Glutamatergic neuron (in vitro differentiated cells): ENCODE data around the gene DMBT1. TPM values are rescaled to one million over a fixed set of nuclear protein-coding genes. Genes with fewer than 3 reads are reported as not detected.

Experiments used
- DNase-seq: peaks from one replicate; pipeline ENCODE4 v3.0.0; 2022
- H3K27ac Mint-ChIP-seq: one replicate; pipeline ENCODE4 v1.8.0; 2020; ENCODE audit warnings: mild to moderate bottlenecking, mixed read lengths, inconsistent platforms; ENCODE audit not compliant: unreplicated experiment
- H3K27me3 Mint-ChIP-seq: one replicate; pipeline ENCODE4 v1.8.0; 2020; ENCODE audit warnings: mild to moderate bottlenecking, moderate library complexity, mixed read lengths, inconsistent platforms; ENCODE audit not compliant: unreplicated experiment
- H3K36me3 Mint-ChIP-seq: one replicate; pipeline ENCODE4 v1.8.0; 2020; ENCODE audit warnings: mild to moderate bottlenecking, mixed read lengths, inconsistent platforms; ENCODE audit not compliant: unreplicated experiment
- H3K4me1 Mint-ChIP-seq: one replicate; pipeline ENCODE4 v1.8.0; 2020; ENCODE audit warnings: mild to moderate bottlenecking, low read depth, mixed read lengths, inconsistent platforms; ENCODE audit not compliant: unreplicated experiment
- H3K4me3 Mint-ChIP-seq: one replicate; pipeline ENCODE4 v1.8.0; 2020; ENCODE audit warnings: mild to moderate bottlenecking, mixed read lengths, inconsistent platforms; ENCODE audit not compliant: unreplicated experiment
- H3K9me3 Mint-ChIP-seq: one replicate; pipeline ENCODE4 v1.8.0; 2020; ENCODE audit warnings: mild to moderate bottlenecking, moderate library complexity, mixed read lengths, inconsistent platforms; ENCODE audit not compliant: unreplicated experiment
- total RNA-seq: library from RNA; stranded (reverse); fragmentation: NEBNext Ultra II Directional; extraction: Animal tissue kit (Norgen Biotek cat#: 25700); gene quantifications from one replicate; pipeline ENCODE4 v1.2.1, GENCODE V29; 2021; ENCODE audit not compliant: unreplicated experiment
- TF ChIP-seq, protein P1 (sequence below): fragments of 200-600 bp; sonication (generic); IDR thresholded peaks from one replicate; pipeline ENCODE4 v1.5.0; 2021; ENCODE audit not compliant: partially characterized antibody, unreplicated experiment

DMBT1 gene
- total RNA-seq, 1 donor from 2014 or later = 0.17 TPM

DNA sequence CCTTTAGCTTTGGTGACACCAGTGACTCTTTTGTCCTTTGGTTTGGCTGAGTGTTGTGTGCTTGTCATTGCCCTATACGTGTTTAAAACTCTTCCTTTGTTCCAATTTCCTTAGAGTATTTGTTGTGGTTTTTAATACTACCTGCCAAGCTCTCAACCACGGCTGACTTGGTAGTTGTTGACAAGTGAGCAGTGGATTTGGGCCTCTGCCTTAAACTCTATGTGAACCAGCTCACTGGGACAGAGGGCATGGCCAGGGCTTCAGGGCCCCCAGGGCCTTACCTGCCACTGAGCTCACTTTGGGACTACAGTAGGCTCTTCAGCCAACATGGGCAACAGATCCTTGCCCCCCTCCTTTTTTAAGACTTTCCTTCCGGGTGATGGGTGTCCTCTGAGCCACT is 9.6 kb upstream of the DMBT1 start:
- H3K27me3 Mint-ChIP-seq = no peaks in the 10 kb centered on the region
- H3K4me3 Mint-ChIP-seq = no peak overlapping the region
- no peaks in the 10 kb centered on the region for H3K9me3 Mint-ChIP-seq
- H3K27ac Mint-ChIP-seq = no peak overlapping the region
- TF ChIP-seq, protein P1, sequence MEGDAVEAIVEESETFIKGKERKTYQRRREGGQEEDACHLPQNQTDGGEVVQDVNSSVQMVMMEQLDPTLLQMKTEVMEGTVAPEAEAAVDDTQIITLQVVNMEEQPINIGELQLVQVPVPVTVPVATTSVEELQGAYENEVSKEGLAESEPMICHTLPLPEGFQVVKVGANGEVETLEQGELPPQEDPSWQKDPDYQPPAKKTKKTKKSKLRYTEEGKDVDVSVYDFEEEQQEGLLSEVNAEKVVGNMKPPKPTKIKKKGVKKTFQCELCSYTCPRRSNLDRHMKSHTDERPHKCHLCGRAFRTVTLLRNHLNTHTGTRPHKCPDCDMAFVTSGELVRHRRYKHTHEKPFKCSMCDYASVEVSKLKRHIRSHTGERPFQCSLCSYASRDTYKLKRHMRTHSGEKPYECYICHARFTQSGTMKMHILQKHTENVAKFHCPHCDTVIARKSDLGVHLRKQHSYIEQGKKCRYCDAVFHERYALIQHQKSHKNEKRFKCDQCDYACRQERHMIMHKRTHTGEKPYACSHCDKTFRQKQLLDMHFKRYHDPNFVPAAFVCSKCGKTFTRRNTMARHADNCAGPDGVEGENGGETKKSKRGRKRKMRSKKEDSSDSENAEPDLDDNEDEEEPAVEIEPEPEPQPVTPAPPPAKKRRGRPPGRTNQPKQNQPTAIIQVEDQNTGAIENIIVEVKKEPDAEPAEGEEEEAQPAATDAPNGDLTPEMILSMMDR = no peak
- H3K4me1 Mint-ChIP-seq = peaks cover 17% of the 10 kb centered on the region
- H3K36me3 Mint-ChIP-seq = no peaks in the 10 kb centered on the region
- DNase-seq = no peak

DNA sequence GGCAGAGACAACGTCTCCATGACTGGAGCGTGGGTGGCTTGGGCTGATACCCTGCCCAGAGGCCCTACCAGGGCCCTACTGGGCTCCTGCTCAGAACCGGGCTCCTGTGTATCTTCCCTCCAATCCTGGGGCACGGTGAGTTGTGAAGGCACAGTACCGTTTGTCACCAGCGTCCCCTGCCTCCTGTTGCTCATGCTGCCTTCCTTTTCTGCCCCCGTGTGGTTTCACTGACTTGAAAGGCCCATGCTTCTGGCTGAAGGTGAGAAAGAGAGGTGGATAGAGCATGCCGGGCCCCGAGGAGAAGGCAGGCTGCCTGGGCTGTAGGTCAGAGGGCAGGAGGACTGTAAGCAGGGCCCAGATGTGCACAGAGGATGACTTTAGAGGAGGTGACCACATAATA is 9.1 kb upstream of the DMBT1 start:
- Mint-ChIP-seq H3K9me3 (peaks cover 1% of the 10 kb centered on the region), H3K27ac (no peak overlapping the region), H3K4me3 (no peak overlapping the region), H3K36me3 (no peaks in the 10 kb centered on the region), H3K27me3 (no peaks in the 10 kb centered on the region), H3K4me1 (peaks cover 20% of the 10 kb centered on the region)
- TF ChIP-seq, protein P1 = no peak
- no peak for DNase-seq

DNA sequence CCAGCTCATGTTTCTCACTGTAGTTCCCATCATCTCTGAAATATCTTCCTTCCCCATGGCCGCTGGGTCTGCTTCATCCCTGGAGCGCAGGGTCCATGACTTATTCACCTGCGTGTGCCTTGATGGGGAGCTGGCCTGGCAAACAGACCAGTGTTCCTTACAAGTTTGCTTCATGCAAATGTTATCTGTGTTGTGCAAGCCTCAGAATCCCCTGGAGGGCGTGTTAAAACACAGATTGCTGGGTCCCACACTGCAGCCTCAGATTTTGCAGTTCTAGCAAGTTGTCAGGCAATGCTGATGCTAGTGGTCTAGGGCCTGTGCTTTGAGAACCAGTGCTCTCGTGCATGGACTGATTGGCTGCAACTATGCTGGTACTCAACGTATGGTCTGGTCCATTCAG is 7.2 kb upstream of the DMBT1 start:
- no peak for DNase-seq
- Mint-ChIP-seq H3K27me3 (no peaks in the 10 kb centered on the region), H3K27ac (no peak overlapping the region), H3K36me3 (no peaks in the 10 kb centered on the region), H3K4me1 (peaks cover 25% of the 10 kb centered on the region), H3K9me3 (peaks cover 1% of the 10 kb centered on the region), H3K4me3 (peak overlapping the region; percentile 34)
- TF ChIP-seq, protein P1 = no peak

DNA sequence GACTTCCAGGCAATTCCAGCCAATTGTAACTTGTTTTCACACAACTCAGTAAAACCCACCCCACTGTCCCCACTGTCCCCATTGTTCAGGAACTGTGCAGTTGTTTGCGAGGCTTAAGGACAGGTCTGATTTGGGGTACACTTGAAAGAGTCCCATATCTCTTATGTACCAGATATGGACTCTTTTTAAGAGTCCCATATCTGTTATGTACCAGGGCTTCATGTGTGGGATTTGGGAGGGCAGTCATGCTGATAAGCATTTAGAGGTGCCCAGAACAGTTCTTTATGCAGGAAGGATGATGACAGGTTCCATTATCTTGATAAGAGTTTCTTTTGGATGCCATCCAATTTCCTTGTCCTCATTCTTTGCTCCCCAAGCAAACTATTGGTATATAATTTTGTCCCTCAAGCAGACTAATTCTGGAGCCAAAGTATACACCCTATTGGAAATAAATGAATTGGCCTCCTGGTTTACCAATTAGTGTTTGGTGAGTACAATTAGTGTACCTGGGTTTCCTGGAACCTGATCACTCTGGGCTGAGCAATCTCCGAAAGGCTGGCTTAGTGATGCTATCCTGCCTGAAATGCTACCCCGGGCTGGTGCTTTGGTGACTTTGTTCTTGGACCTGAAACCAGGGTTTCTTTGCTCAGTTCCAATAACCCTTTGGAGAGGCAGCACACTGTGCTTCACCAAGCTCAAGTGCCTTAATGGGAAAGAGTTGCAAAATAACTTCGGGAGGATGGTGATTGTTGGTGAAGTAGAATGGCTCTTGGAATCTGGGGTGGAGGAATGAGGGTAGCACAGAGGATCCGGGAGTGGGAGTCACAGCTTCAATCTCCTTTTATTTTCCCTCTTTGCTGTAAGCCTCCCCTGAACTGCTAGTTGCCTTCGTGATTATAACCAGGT is 6.2 kb upstream of the DMBT1 start:
- Mint-ChIP-seq H3K4me3 (no peak overlapping the region), H3K36me3 (peaks cover 7% of the 10 kb centered on the region), H3K27ac (peak overlapping the region; percentile 52), H3K4me1 (peaks cover 25% of the 10 kb centered on the region), H3K27me3 (no peaks in the 10 kb centered on the region), H3K9me3 (peaks cover 1% of the 10 kb centered on the region)
- TF ChIP-seq, protein P1 = no peak
- DNase-seq = no peak

DNA sequence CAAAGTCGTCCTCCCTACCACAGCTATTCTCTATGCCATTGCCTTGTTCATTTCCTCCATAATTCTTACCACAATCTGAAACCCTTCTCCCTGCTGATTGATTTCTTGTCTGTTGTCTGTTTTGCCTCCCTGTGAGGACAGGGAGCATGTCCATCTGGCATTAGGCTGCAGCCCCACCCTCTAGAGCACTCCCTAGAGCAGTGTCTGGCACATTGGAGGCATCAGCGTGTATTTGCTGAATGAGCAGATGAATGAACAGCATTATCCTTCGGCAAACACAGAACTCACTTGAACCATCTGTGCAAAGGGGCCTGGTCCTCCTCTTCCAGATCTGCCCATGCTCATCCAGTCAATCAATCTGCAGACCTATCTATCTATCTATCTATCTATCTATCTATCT is 5.1 kb upstream of the DMBT1 start:
- H3K27me3 Mint-ChIP-seq = no peaks in the 10 kb centered on the region
- peak overlapping the region; percentile 52 for H3K27ac Mint-ChIP-seq
- peaks cover 1% of the 10 kb centered on the region for H3K9me3 Mint-ChIP-seq
- H3K36me3 Mint-ChIP-seq = peaks cover 7% of the 10 kb centered on the region
- DNase-seq = peak; percentile 32
- TF ChIP-seq, protein P1 = no peak
- H3K4me1 Mint-ChIP-seq = peaks cover 25% of the 10 kb centered on the region
- H3K4me3 Mint-ChIP-seq = peak overlapping the region; percentile 35
